K562 (cell line): ENCODE results near the gene GPR15LG. TPM values are rescaled to one million over a fixed set of nuclear protein-coding genes. Genes with fewer than 3 reads are reported as not detected.

Experiments
- ATAC-seq: fragments of 200-7000 bp; cut with Tn5 transposase; 3 replicates; pipeline ENCODE4 v1.9.1; 2020; ENCODE audit warnings: moderate library complexity
- BruUV-seq: library from RNA; stranded (reverse); fragments of 400-500 nt; replicated peaks from 2 replicates; lab custom pipeline; 2021; lab: Mats Ljungman, UMichigan
- CTCF ChIA-PET: fragments of 300-600 bp; formaldehyde crosslinking; extraction: SDS; loops from one replicate; lab custom pipeline; 2021; ENCODE audit warnings: low intra/inter-chr PET ratio; lab: Yijun Ruan, JAX
- POLR2A ChIA-PET: fragments of 300-600, 350-650 bp; sonication (Branson Sonifier 250); formaldehyde crosslinking; extraction: SDS; loops from one replicate; lab custom pipeline; 2021; ENCODE audit warnings: antibody characterized with exemption, inconsistent platforms; lab: Yijun Ruan, JAX
- DNase-seq, 4 experiments: peaks; one replicate each; pipeline versions ENCODE4 v3.0.0 to v3.0.0-alpha.2; 2011 to 2018; ENCODE audit warnings: low spot score in 3 of 4, mixed read lengths in 3 of 4; ENCODE audit errors: extremely low read depth in 1 of 4
- FAIRE-seq: peaks from 2 replicates; lab custom pipeline; 2011; peaks lifted over from hg19 to GRCh38; lab: Jason Lieb, UNC
- H2AFZ ChIP-seq: 2 replicates; pipeline ENCODE4 v1.6.0; 2011; ENCODE audit warnings: low read depth, low read length, control low read depth, inconsistent platforms
- H3K27ac ChIP-seq: fragments of 200-600 bp; 3 replicates; pipeline ENCODE4 v1.8.0; 2011; ENCODE audit warnings: low read depth, mild to moderate bottlenecking, control low read depth, inconsistent platforms, low read length, moderate library complexity, mixed read lengths; ENCODE audit errors: extremely low read depth
- H3K27me3 ChIP-seq, 2 experiments: fragments of 300-600 bp in 1 of 2; 2 replicates in 1 of 2; 3 replicates in 1 of 2; pipeline versions ENCODE4 v1.6.0 to v1.8.0; 2011; ENCODE audit warnings: inconsistent platforms in 2 of 2, low read length in 2 of 2, mild to moderate bottlenecking in 1 of 2, mixed read lengths in 1 of 2, moderate library complexity in 1 of 2; ENCODE audit not compliant: control insufficient read depth in 2 of 2, insufficient read depth in 2 of 2
- H3K36me3 ChIP-seq: fragments of 300-600 bp; 3 replicates; pipeline ENCODE4 v1.8.0; 2011; ENCODE audit warnings: mild to moderate bottlenecking, low read length, inconsistent platforms; ENCODE audit not compliant: control insufficient read depth, insufficient read depth
- H3K4me1 ChIP-seq, 2 experiments: fragments of 200-600 bp in 1 of 2; replicated peaks in 1 of 2; 2 replicates in 1 of 2; 3 replicates in 1 of 2; pipeline versions ENCODE4 v1.5.1 to v1.8.0; 2011; ENCODE audit warnings: inconsistent platforms in 2 of 2, low read length in 2 of 2, mild to moderate bottlenecking in 1 of 2, mixed read lengths in 1 of 2, moderate library complexity in 1 of 2; ENCODE audit not compliant: control insufficient read depth in 2 of 2, insufficient read depth in 2 of 2
- H3K4me2 ChIP-seq: 2 replicates; pipeline ENCODE4 v1.6.1; 2011; ENCODE audit warnings: low read length, control low read depth, inconsistent platforms, mixed read lengths; ENCODE audit not compliant: insufficient read depth
- H3K4me3 ChIP-seq: fragments of 200-600 bp; sonication (generic), shearing (Covaris generic); 2 replicates; pipeline ENCODE4 v1.5.1; 2016; ENCODE audit warnings: control low read depth, inconsistent platforms
- H3K79me2 ChIP-seq: fragments of 200-600 bp; 3 replicates; pipeline ENCODE4 v1.8.0; 2011; ENCODE audit warnings: low read length, inconsistent platforms; ENCODE audit not compliant: control insufficient read depth, insufficient read depth
- H3K9ac ChIP-seq, 2 experiments: 2 replicates each; pipeline versions ENCODE4 v1.6.0 to v1.6.1; 2011; ENCODE audit warnings: low read depth in 2 of 2, low read length in 2 of 2, control low read depth in 1 of 2, inconsistent platforms in 1 of 2, mild to moderate bottlenecking in 1 of 2, mixed read lengths in 1 of 2; ENCODE audit not compliant: insufficient read depth in 1 of 2
- H3K9me1 ChIP-seq: one replicate; pipeline ENCODE4 v1.6.0; 2011; ENCODE audit warnings: inconsistent platforms, mild to moderate bottlenecking, low read length, moderate library complexity; ENCODE audit not compliant: control insufficient read depth, insufficient read depth
- H3K9me3 ChIP-seq: replicated peaks from 2 replicates; pipeline ENCODE4 v1.5.1; 2011; ENCODE audit warnings: low read depth, low read length, inconsistent platforms; ENCODE audit not compliant: control insufficient read depth, insufficient read depth
- H4K20me1 ChIP-seq: replicated peaks from 2 replicates; pipeline ENCODE4 v1.6.1; 2011; ENCODE audit warnings: low read length, inconsistent platforms, mixed read lengths; ENCODE audit not compliant: control insufficient read depth, insufficient read depth
- FOS ChIP-seq: IDR thresholded peaks from 3 replicates; pipeline ENCODE4 v1.6.1; 2011; ENCODE audit not compliant: insufficient read length; ENCODE audit errors: extremely low read depth
- PHF8 ChIP-seq: fragments of 200-600 bp; sonication (generic); IDR thresholded peaks from 2 replicates; pipeline ENCODE4 v1.6.1; 2012; ENCODE audit warnings: mixed run types, mild to moderate bottlenecking, inconsistent platforms, low read length, moderate library complexity, borderline replicate concordance
- PTTG1 ChIP-seq: fragments of 450-650 bp; IDR thresholded peaks from 2 replicates; pipeline ENCODE4 v1.6.1; 2016; ENCODE audit warnings: low read depth, mild to moderate bottlenecking, missing genetic modification characterization, missing compliant biosample characterization
- RBM14 ChIP-seq: fragments of 200-400 bp; formaldehyde crosslinking; IDR thresholded peaks from 2 replicates; pipeline ENCODE4 v1.6.1; 2018; ENCODE audit warnings: low read depth, mild to moderate bottlenecking, low read length, moderate library complexity, borderline replicate concordance; ENCODE audit not compliant: insufficient read depth
- SUPT5H ChIP-seq: fragments of 450-650 bp; IDR thresholded peaks from 2 replicates; pipeline ENCODE4 v1.6.1; 2016
- TCF3 ChIP-seq: sonication (generic); formaldehyde crosslinking; IDR thresholded peaks from 2 replicates; pipeline ENCODE4 v1.4.0; 2020; ENCODE audit warnings: mild to moderate bottlenecking, missing genetic modification reagents
- ZNF184 ChIP-seq: sonication (generic); formaldehyde crosslinking; IDR thresholded peaks from 2 replicates; pipeline ENCODE4 v1.5.0; 2020; ENCODE audit warnings: missing genetic modification reagents
- ZNF316 ChIP-seq: fragments of 450-650 bp; IDR thresholded peaks from 2 replicates; pipeline ENCODE4 v1.6.1; 2016
- ZNF778 ChIP-seq: fragments of 450-650 bp; formaldehyde crosslinking; IDR thresholded peaks from 2 replicates; pipeline ENCODE4 v1.4.0; 2020; ENCODE audit warnings: mild to moderate bottlenecking, moderate library complexity
- WGBS: fragments of 100-300 bp; shearing (Covaris generic); methylation state at CpG from one replicate; pipeline ENCODE4 v1.1.6; 2016; ENCODE audit warnings: low coverage, mixed read lengths; ENCODE audit not compliant: insufficient coverage; ENCODE audit errors: missing lambda C conversion rate; 5-methylcytosine and 5-hydroxymethylcytosine counted together
- in situ Hi-C: fragments of 300-500 bp; cut with MboI; formaldehyde crosslinking; loops from 4 replicates; pipeline ENCODE4 v1.15.0; 2018; ENCODE audit warnings: inconsistent platforms, mixed read lengths
- intact Hi-C: fragments of 100-400 bp; cut with micrococcal nuclease; formaldehyde crosslinking; loops from 2 replicates; pipeline ENCODE4 v1.14.2; 2022
- polyA plus RNA-seq, 8 experiments: library from polyadenylated mRNA; depleted of rRNA in 4 of 8; stranded (reverse) in 5 of 8; unstranded in 3 of 8; fragments of >200 nt; fragmentation: Nextera tagmentation in 2 of 8; fragmentation: Illumina TruSeq in 1 of 8; extraction: Ambion mirVana in 2 of 8; extraction: Trizol in 1 of 8; gene quantifications; 2 replicates each; pipeline versions ENCODE4 v1.2.1 to v1.2.3, GENCODE V29; 2011 to 2014; ENCODE audit warnings: inconsistent platforms in 1 of 8, missing spikeins in 1 of 8
- total RNA-seq, 7 experiments: library from RNA; depleted of rRNA in 6 of 7; stranded (reverse); fragments of >200 nt in 6 of 7; fragmentation: Illumina TruSeq in 2 of 7; extraction: Trizol in 2 of 7; gene quantifications; 2 replicates each; pipeline versions ENCODE4 v1.2.1 to v1.2.3, GENCODE V29; 2011 to 2021; ENCODE audit warnings: low replicate concordance in 1 of 7
- TF ChIP-seq, protein P1 (sequence below): fragments of 250-450 bp; sonication (Bioruptor Pico); IDR thresholded peaks from 2 replicates; pipeline ENCODE4 v1.8.0; 2022; ENCODE audit warnings: moderate library complexity, mild to moderate bottlenecking, inconsistent platforms

Gene GPR15LG
- total and polyA plus RNA-seq, 9 of the 15 experiments (the other 6 are each of a cell fraction or from before 2014, with no cell fraction given) = 0.51 TPM; not detected in 8

DNA sequence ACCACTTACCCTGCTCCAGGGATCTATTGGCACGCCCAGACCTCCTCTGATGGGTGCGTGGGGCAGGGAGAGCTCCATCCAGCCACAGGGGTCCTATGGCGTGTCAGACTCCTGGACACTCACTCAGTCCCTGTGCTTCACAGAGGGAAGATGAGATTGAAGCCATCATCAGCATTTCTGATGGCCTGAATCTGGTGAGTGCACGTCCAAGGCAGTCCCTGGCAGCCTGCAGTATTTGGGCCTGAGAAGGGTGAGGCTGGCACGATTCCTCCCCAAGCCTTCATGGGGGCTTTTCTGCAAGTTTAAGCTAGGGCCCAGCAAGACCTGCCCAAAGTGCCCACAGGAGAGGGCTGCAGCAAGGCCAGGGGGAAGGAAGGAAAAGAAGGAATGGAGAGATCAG, 24.0 kb downstream of the GPR15LG start (continued):
- TF ChIP-seq PHF8 = no peak
- no peak for TF ChIP-seq SUPT5H
- TF ChIP-seq ZNF184 (CRISPR knock-in tag) = no peak

DNA sequence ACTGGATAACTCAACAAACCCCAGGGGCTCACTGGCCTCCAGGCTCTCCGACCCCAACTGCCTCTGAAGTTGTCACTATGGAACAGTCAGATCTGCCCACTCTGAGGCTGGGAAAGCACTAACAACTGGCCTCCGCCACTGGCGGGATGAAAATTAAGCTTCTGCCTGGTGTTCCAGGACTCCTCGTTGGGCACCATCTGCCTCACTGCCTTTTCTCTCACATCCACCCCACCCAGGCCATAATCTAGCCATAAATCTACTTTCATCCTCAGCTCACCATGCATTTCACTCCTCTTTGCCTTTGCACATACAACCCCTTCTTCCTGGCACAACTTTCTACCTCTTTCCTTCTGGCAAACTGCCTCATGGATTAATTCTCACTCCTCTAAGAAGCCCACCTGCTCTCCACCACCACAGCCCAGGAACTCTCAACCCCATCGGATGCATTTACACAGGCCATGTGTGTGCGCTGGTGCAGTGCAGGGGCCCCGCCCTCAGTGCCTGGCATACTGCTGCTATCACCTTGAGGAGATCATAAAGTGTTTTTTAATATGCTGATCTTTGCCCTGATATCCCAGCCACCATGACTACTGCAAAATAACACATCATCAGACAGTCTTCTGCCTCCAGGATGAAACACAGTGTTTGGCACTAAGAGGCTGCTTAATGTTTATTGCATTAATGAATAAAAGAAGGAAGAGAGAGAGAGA, 24.8 kb downstream of the GPR15LG start:
- no peaks in the 10 kb centered on the region for H3K36me3 ChIP-seq
- DNase-seq (no peak), FAIRE-seq (no peak), ATAC-seq (no peak)
- no peaks in the 10 kb centered on the region for H3K9me3 ChIP-seq
- TF ChIP-seq ZNF778 (no peak), RBM14 (no peak), TCF3 (CRISPR knock-in tag) (no peak), PTTG1 (tag) (no peak), ZNF316 (no peak), FOS (no peak)
- TF ChIP-seq, protein P1, sequence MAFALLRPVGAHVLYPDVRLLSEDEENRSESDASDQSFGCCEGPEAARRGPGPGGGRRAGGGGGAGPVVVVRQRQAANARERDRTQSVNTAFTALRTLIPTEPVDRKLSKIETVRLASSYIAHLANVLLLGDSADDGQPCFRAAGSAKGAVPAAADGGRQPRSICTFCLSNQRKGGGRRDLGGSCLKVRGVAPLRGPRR (CRISPR knock-in tag) = no peak
- H3K79me2 ChIP-seq = no peaks in the 10 kb centered on the region
- peaks cover 13 to 30% of the 10 kb centered on the region in 2 experiments; a peak in 4 of 5 replicates for H3K4me1 ChIP-seq
- ChIA-PET CTCF (no interaction called here), POLR2A (interaction anchor here (0.5 to 1.4 kb wide), 2 partner anchors 10 to 278 kb away, joined by 3 to 4 read pairs; no protein-coding TSS in a partner anchor)
- no peak overlapping the region for H3K4me2 ChIP-seq
- peaks cover 6% of the 10 kb centered on the region; the same call in 1 of the 2 replicates for H4K20me1 ChIP-seq
- intact Hi-C loops (no loop called here), in situ Hi-C loops (no loop called here)
- H3K4me3 ChIP-seq = no peak overlapping the region
- 3% methylated on average over 7 of the region's 7 CpGs for WGBS
- BruUV-seq = no TSS peak
- H3K27me3 ChIP-seq = peaks cover 34 to 55% of the 10 kb centered on the region in 2 experiments
- H2AFZ ChIP-seq = no peak overlapping the region
- H3K27ac ChIP-seq = no peak overlapping the region
- H3K9me1 ChIP-seq = no peaks in the 10 kb centered on the region
- H3K9ac ChIP-seq = no peak overlapping the region
